Measurements from ENCODE around the gene MAPKAP1.
A peak's percentile ranks its signal among the peaks of the same experiment; 100 is the strongest.

MAPKAP1 gene

DNA sequence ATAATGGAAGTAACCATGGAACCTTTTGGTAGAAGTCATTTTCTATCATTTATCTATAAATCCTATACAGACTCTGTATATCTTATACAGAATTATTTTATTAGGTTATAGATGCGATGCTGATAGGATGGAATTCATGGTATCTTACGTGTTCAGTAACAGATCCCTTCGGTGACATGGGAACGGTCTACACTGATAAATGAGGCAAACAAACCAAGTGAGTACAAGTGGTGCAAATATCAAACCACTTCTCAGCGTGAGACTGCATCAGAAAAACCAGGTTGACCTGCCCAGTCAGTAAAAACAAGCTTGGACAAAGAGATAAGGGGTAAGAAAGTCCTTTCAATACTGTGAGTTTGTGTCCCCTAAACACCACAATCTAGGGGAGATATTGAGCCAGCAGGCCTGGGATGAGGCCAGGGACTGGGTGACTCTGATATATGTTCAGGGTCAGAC lies 229.9 kb downstream of the MAPKAP1 start:
- DNase-seq: no peak

DNA sequence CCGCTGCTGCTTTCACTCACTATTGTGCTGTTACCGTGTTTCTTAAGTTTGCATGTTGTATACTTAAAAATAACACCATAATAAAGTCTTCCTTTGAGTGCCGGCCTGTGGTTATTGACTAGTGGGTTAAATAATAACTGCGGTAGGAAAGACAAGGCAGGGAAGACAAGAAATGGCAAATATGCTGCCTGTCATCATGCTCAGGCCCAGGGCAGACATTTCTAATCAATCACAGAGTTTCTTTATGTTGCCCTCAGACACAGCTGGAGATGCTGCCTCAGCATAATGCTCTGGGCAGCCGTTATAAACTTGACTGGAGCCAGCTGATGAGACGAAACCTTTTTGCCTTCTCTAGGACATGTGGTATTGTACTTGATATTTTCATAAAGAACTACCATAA lies 230.4 kb downstream of the MAPKAP1 start:
- peak; percentile 30 for DNase-seq

DNA sequence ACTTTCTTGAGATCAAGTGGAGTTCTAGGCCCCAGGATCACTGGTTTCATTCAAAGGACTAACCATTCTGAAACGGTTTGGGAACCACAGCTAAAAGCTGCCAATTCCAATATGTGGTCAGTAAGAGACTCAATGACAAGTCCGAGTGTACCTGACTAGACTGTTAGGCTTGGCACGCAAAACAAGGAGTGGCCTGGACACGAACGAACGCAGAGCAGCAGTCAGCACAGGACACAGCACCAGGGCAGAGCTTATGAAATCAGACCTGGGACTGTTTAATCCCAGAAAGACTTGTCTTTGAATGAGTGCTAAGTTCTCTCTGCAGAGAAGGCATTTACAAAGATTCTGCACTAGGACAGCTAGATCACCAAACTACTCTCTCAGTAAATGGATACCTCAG lies 231.6 kb downstream of the MAPKAP1 start:
- DNase-seq: no peak

DNA sequence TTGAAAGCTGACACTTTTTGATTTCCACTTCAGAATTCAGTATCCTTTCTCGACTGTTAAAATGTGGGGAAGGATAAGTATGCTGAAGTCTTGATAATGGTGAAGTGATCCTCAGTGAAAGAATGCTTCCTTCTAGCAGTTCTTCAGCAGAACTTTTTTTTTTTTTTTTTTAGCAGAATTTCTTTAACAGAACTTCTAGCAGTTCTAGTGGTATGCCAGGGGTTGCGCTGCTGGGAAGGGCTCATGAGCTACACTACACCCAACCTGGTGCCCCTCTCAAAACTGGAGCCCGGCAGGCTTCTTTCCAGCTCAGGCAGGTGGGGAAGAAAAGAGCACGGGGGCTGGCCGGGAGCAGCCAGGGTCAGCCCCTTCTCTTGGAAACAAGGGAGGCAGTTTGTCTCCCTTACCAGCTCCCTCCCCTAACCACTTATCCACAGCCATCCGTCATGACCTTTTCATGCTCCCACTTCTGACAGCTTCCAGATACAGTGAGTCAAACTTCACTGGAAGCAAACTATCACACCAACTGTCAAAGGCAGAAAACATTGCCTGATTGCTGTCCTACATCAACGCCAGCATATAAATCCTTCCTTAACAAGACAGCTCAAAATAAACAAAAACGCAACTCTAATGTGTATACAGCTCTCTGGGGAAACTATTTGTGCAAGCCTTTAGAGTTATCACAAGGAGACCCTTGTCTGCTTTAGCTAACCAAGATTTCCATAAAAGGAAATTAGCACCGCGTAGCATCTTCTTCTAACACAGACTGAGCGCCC lies 233.9 kb downstream of the MAPKAP1 start:
- peak; percentile 47 for DNase-seq

DNA sequence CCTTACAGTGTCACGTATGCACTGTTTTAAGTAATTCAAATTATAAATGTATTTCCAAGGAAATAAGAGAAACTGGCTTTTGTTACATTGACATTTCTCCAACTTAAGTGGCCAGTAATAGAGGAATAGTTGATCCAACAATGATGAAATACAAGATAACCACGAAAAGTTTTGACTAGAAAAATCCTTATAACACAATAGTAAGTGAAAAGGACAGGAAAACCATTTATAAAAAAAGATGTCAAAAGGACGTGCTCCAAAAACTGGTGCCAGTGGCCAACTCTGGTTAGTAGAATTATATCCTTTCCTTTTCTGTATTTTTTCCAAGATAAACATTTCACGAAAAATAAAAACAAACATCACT lies 234.5 kb downstream of the MAPKAP1 start:
- DNase-seq: no peak

DNA sequence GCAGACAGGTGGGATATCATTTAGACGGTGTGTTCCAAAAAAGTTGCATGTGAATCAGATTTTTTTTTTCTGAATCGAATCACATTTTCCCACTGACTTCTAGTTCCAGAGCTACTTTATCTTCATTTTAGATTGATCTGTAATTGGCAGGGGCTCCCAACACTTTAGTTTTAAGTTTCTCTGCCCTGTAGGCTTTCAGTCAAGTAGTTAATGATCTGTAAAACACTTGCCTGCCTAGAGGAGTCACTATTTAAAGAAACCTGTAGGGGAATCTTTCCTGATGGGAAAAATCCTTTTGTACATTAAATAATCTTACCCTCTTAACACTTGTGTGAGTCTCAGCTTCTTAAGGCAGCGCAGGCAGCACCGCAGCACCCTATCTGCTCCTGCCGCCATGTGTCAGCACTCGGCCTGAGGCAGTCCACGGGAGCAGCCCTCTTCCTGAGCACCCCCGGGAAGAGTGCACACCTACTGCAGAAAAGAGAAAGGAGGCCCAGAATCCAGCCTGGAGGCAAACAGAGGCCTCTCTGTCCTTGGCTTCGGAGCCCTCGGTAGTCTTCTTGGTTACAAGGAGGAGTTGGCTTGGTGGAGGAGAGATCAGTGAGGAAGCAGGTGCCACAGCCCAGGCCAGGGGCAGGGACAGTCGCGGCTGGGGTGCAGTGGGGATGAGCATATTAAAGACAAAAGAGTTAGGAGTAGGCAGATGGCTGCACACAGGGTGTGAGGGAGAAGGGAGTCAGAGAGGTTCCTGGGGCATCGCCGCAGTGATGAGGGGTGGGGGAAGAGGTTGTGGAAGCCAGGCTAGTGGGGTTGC lies 236.0 kb downstream of the MAPKAP1 start:
- DNase-seq: no peak

DNA sequence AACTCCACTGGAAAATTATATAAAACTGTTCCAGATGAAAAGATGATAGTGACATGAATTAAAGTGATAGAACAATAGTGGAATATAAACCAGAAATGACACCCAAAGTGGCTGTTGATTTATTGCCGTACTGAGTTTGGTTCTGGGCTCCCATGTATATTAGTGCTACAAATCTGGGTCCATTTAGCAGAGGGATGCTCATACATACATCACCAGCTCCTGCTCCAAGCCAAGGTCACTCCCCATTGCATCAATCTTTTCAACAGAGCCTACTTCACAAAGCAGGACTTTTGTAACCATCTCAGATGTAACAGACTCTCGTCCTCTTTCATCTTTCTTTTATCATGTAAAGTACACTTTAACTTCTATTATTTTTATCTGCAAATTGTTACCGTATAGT lies 236.8 kb downstream of the MAPKAP1 start:
- DNase-seq: no peak

DNA sequence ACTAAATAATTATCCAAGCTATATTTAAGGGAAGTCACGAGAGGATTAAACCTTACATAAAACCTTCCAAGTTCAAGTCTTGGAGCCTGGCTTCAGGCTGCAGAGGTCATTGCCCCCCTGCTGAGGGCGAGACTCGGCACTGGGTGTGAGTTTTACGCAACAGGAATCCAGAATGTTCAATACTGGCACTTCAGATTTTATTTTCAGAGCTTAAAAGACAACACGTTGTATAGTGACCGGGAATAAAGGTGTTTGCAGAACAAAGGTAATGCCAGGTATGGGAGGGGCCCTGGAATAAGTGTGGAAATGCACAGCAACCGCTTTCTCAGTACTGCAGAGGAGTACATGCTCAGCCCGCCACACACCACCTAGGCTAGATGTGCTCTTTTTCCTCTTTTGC lies 238.4 kb downstream of the MAPKAP1 start:
- DNase-seq: no peak

DNA sequence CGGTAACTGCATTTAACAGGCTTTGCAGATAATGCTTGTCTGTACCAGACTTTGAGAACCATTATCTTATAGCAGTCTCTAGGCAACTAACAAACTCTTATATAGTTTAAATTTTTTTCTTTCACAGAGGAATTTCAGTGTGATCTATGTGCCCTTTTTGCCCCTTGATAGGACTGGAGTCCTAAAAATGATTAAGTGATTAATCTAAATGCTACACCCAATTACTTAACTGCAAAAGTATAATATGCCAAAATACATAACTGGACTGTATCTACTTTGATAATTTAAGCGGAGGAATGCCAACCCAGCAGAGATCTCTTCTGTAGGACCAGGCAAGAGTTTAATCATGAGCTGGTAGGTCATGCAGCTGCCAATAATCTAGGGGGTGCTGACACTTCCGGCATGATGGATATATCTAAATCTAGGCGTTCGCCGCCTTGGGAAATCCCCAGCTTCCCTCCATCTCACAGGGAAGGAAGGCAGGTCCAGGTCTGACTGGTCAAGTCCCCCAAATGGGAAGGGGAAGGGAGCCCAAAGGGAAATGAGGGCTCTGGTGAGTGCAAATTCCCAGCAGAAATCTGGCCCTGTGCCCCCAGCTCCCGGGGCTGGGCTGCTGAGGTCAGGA lies 239.8 kb downstream of the MAPKAP1 start:
- no peak for DNase-seq

DNA sequence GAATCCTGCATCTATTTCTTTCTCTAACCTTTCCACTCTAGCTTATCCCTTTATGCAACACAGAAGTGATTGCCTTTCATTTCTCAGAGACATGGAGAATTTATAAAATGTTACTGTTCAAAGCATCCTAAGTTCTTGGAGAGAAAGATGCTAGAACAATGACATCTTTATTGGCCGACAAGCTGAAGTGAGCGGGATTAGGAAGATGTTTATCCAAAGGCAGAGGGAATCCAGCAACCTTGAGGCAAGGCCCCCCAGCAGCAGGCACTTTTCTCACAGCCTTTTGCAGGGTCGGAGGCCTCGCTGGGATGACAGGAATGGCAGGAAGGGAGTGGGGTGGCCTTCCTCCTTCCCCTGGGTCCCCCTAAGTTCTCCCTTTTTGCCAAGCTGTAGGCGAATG lies 240.6 kb downstream of the MAPKAP1 start:
- DNase-seq: no peak

DNA sequence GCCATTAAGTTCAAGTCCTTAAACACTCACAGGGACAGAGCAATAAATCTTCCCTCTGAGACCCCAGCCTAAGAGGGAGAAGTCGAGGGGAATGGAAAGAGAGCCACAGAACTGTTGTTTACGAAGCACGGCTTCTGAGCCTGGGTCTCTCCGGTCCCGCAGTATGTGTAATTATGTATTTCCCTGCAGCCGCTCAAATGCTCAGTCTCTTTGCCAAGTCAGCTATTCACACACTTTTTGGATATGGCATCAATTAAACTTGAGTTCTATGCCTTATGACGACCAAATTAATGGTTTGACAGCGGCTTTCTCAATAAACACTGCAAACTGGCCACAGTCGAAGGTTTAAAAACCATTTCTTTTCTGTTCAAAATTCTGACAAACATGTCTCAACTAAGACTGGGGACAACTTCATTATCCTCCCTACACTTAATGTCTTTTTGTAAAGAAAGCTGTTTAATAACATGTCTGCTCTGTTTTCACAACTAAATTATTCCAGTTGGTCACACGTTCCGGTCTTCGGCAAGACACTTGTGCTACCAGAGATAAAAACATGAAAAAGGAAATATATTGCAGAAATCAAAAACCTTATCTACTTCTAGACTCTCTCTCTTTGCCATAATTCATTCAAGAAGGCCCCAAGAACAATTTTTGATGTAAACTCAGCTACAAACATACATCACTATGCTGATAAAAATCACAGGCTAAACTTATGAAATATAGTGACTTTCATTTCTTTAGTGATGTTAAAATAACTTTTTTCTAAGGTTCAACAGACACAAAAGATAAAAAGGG lies 242.2 kb downstream of the MAPKAP1 start:
- no peak for DNase-seq

DNA sequence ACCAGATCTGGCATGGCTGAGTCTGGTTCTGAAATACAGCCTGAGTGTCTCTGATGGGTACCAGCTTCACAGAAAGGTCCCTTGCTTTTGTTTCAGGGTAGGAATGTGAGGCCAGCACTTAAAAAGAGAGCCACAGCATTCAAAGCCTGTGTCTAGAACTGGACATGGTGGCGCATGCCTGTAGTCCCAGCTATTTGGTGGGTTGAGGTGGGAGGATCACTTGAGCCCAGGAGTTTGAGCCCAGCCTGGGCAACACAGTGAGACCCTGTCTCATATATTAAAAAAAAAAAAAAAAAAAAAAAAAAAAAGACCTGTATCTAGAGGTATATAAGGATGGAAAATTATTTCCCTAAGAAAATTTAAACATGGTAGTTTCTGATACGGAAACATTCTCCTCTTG lies 243.1 kb downstream of the MAPKAP1 start:
- DNase-seq: no peak

DNA sequence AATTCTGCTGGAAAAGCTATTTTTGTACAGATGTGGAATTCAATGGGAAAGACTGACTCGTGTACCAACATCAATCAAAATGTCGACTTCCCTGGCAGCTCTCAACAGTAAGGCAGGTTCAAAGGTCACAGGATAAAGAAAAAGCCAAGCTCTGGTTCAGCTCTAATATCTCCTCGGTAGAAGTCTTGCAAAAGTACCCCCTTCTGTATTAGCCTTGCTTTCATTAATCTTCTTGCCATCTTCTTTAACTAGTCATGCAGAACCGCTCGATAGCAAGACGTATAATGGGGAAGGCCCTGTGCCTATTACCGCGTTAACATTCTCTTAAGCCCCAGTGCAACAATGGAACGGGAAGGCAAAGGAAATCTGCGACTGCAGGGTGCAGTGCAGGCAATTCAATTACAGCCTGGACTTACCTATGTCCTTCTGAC lies 244.1 kb downstream of the MAPKAP1 start:
- peak; percentile 29 for DNase-seq

DNA sequence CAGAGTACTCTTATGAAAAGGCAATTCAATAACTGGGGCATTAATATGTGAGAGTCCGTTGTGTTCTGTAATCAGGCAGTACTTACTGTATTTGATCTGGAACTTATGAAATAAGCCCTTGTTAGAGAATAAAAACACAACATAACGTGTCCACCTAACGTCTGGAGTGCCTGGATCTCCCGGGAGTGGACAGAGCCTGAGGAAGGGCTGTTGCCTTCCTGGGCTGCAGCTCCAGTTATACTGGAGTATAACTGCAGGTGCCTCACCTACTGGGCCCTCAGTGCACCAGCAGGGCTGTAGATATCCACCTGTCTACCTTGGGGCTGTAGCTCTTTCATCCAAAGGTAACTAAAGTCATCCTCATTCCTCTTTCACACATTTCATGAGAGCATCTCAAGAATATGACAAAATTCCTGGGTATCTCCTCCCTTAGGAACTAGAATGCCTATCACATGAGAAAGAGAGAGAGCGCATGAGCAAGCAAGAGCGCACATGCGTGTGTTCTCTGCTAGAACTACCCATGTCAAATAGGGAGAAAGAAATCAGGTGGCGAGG lies 245.3 kb downstream of the MAPKAP1 start:
- DNase-seq: no peak

DNA sequence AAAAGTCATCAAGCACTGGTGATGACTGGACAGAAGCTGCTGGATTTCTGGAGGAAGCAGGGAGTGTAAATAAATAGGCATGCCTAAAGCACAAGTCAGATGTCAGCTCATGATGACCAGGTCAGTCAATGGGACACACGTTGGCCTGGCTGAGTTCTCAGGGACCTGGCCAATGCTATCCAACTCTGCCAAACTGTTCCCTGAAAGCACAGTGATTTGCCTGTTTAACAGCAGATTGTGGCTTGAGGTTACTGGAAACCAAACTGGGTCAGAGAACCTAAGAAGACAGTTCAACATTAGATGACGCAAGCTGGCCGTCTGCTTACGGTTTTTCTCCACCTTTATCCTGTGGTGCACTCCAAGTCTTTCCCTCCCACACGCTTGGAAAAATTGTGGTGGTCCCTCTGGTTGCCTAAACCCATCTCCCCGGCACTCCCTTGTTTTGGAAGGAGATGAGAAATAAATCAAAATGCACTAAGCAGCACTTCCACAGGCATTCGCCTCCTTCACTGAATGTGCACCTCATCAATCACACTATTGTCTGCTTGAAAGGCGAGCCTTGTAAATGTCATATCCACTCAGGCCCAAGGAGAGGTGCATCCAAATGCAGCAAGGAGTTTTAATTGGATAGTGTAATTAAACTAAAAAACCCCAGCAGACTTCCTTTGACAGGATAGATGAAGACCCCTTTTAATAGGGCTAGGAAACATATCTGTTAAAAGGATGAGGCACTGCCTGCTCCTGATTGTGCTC lies 245.9 kb downstream of the MAPKAP1 start:
- no peak for DNase-seq

DNA sequence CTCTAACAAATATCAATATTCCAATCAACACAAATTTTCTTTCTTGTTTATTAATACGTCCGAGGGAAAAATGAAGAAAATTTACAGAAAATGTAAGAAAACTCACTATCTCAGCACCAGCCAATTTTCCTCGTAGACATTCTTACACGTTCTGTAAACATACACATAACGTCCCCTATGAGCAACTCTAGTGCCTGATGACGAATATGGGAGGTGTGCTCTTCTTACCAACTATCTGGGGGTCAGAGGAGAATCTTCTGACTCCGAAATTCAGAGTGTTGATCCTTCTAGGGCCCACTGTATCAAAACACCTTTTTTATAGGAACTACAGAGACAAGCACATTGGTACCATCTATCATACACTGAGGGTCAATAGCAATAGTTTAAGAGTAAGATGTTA lies 246.7 kb downstream of the MAPKAP1 start:
- no peak for DNase-seq

DNA sequence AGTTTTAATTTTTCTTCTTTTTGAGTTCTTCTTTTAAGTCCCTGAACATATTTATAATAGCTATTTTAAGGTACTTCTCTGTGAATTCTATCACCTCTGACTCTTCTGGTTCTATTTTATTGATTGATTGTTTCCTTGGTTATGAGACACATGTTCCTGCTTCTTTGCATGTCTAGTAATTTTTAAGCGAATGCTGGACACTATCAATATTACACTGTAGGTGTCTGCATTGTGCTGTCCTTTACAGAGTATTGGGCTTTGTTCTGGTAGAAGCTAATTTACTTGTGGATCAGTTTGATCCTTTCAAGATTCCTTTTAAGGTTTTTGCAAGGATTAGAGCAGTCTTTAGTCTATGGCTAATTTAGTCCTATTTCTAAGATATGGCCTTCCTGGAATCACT lies 249.7 kb downstream of the MAPKAP1 start:
- DNase-seq: no peak

DNA sequence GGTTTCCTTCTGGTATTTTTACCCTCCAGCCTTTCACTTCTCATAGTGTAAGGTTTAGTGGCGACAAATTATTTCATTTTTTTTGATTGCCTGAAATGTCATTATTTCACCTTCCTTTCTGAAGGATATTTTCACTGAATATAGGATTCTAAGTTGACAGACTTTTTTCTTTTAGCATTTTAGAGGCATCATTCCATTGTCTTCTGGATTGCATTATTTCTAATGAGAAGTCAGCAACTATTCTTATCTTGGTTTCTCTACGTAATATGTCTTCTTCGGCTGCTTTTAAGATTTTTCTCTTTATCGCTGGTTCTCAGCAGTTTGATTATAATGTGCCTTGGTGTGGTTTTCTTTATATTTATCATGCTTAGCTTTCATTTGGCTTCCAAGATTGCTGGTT lies 251.1 kb downstream of the MAPKAP1 start:
- DNase-seq: no peak

DNA sequence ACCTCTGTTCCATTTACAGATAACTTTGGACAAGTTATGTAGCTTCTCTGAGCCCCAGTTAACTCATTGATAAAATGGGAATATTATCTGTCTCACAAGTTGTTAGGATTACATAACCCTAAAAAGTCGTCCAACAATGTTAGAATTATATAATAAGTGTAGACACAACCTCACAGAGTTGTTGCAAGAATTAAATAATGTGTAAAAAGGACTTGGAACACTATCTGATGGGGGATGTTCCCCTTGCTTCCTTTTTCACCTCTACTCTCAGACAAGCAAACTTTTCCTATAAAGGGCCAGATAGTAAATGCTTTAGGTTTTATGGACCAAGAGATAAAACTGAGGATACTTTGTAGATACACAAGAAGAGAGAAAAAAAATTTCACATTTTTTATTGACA lies 251.9 kb downstream of the MAPKAP1 start:
- no peak for DNase-seq

DNA sequence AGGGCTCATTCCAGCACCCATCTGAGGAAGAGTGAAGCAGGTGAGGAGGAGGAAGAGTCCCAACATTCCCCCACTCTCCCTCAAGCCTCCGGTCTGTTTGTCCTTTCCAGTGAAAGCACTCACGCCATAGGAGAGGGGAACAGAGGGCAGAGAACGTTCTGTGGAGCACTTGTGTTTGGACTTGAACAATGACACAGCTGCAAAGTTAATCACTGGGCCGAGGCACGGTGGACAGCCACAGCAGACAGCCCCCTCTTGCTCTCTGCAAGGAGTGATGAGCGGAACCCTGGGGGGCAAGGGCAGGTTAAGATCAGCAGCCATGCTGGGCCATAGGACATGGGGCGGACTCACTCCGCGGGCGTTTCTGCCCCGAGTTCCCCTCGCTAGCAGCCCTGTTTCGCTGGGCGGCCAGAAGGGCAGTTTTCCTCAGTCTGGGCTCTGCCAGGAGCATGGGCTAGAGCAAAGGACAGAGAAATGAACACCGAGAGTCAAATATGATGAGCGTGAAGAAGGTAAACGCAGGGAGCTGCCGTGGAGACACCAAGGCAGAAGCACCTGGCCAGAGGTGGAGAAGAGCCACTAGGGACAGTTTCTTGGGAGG lies 259.7 kb downstream of the MAPKAP1 start:
- no peak for DNase-seq

DNA sequence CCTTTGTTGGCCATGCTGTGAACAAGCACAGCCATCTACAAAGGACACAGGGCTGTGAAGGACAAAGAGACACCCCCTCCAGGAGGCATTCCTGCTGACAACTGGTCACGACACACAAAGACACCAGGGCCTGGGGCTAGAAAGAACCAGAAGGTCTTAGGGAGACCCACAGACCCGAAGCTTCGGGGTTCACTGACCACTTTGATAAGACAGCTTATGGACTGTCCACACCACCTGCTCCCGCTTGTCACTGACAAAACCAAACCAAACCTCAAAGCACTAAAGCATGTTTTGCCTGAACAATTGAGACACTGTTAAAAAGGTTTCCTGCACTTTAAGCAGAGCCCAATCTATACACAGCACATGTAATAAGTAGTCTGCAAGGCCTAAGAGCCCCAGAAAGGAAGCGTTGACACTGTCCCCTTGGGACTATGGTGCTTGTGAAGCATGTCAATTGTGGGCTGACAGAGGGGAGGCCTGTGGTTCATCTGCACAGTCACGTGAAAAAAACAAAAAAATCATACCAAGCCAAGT lies 260.4 kb downstream of the MAPKAP1 start:
- DNase-seq: peak; percentile 17

Measured in fibroblast of skin of back (primary cell).